Stimulated activated naive CD8-positive, alpha-beta T cell treated with anti-CD3 and anti-CD28 coated beads, Interleukin-15, amount 100 ng/mL, for 72 hours (primary cell): ENCODE data around the gene PDZRN4.

Experiments
- ATAC-seq: fragments of 150-1000 bp; cut with Tn5 transposase; 2 replicates; pipeline ENCODE4 v1.10.0; 2021; ENCODE audit warnings: mild to moderate bottlenecking, moderate library complexity
- DNase-seq, 2 donors: peaks; one replicate each; pipeline ENCODE4 v3.0.0; 2021 to 2022
- H3K27ac Mint-ChIP-seq, 2 donors: one replicate each; pipeline ENCODE4 v1.8.0; 2022; ENCODE audit warnings: mild to moderate bottlenecking in 2 of 2, mixed read lengths in 2 of 2, moderate library complexity in 2 of 2
- H3K27me3 Mint-ChIP-seq: one replicate; pipeline ENCODE4 v1.8.0; 2022; ENCODE audit warnings: mixed read lengths
- H3K4me1 Mint-ChIP-seq: one replicate; pipeline ENCODE4 v1.8.0; 2022; ENCODE audit warnings: mild to moderate bottlenecking, mixed read lengths
- H3K4me3 Mint-ChIP-seq, 2 donors: one replicate each; pipeline ENCODE4 v1.8.0; 2022; ENCODE audit warnings: mild to moderate bottlenecking in 2 of 2, mixed read lengths in 2 of 2, moderate library complexity in 1 of 2
- H3K9me3 Mint-ChIP-seq, 2 donors: one replicate each; pipeline ENCODE4 v1.8.0; 2022; ENCODE audit warnings: mixed read lengths in 2 of 2

PDZRN4 gene

GRCh38 chr12:41512497-41512896 lies 324.4 kb downstream of the PDZRN4 start:
- Mint-ChIP-seq H3K27ac (no peak overlapping the region), H3K9me3 (no peaks in the 10 kb centered on the region), H3K4me1 (no peaks in the 10 kb centered on the region), H3K27me3 (peaks cover 8% of the 10 kb centered on the region), H3K4me3 (no peak overlapping the region)
- DNase-seq = no peak
- no peak for ATAC-seq

- Mint-ChIP-seq H3K9me3 (no peaks in the 10 kb centered on the region), H3K4me3 (no peak overlapping the region), H3K27ac (no peak overlapping the region), H3K27me3 (peaks cover 8% of the 10 kb centered on the region), H3K4me1 (no peaks in the 10 kb centered on the region)
- no peak for ATAC-seq
- DNase-seq = no peak
Observed at GRCh38 chr12:41514021-41514777, 326.1 kb downstream of the PDZRN4 start.

- Mint-ChIP-seq H3K4me1 (no peaks in the 10 kb centered on the region), H3K27me3 (peaks cover 8% of the 10 kb centered on the region), H3K9me3 (no peaks in the 10 kb centered on the region), H3K4me3 (no peak overlapping the region), H3K27ac (no peak overlapping the region)
- DNase-seq (no peak), ATAC-seq (no peak)
Observed at GRCh38 chr12:41514907-41515306, 326.8 kb downstream of the PDZRN4 start.

GRCh38 chr12:41515953-41516352 lies 327.8 kb downstream of the PDZRN4 start:
- no peak overlapping the region for H3K4me3 Mint-ChIP-seq
- ATAC-seq (no peak), DNase-seq (no peak)
- H3K27me3 Mint-ChIP-seq = peaks cover 8% of the 10 kb centered on the region
- H3K4me1 Mint-ChIP-seq = no peaks in the 10 kb centered on the region
- no peaks in the 10 kb centered on the region for H3K9me3 Mint-ChIP-seq
- H3K27ac Mint-ChIP-seq = no peak overlapping the region

GRCh38 chr12:41520869-41521268 lies 332.7 kb downstream of the PDZRN4 start:
- H3K27me3 Mint-ChIP-seq = no peaks in the 10 kb centered on the region
- peaks cover 19% of the 10 kb centered on the region for H3K4me1 Mint-ChIP-seq
- H3K27ac Mint-ChIP-seq = no peak overlapping the region
- H3K9me3 Mint-ChIP-seq = no peaks in the 10 kb centered on the region
- ATAC-seq (no peak), DNase-seq (no peak)
- no peak overlapping the region for H3K4me3 Mint-ChIP-seq

- peaks cover 19% of the 10 kb centered on the region for H3K4me1 Mint-ChIP-seq
- peak overlapping the region; percentile 19 to 20 for H3K4me3 Mint-ChIP-seq
- H3K27ac Mint-ChIP-seq = peak overlapping the region in 1 of 2 donors; percentile 13
- H3K27me3 Mint-ChIP-seq = peaks cover 4% of the 10 kb centered on the region
- no peak for ATAC-seq
- DNase-seq = no peak
- H3K9me3 Mint-ChIP-seq = no peaks in the 10 kb centered on the region
Observed at GRCh38 chr12:41521872-41522379, 333.8 kb downstream of the PDZRN4 start.

- DNase-seq = no peak
Observed at GRCh38 chr12:41527062-41527461, 338.9 kb downstream of the PDZRN4 start.

GRCh38 chr12:41527534-41528116 lies 339.5 kb downstream of the PDZRN4 start:
- Mint-ChIP-seq H3K27me3 (peaks cover 6% of the 10 kb centered on the region), H3K9me3 (no peaks in the 10 kb centered on the region), H3K27ac (no peak overlapping the region), H3K4me1 (peaks cover 11% of the 10 kb centered on the region), H3K4me3 (no peak overlapping the region)
- ATAC-seq (no peak), DNase-seq (no peak)

More at GRCh38 chr12:41527062-41527461, 338.9 kb downstream of the PDZRN4 start:
- no peak for ATAC-seq
- Mint-ChIP-seq H3K9me3 (no peaks in the 10 kb centered on the region), H3K27me3 (peaks cover 6% of the 10 kb centered on the region), H3K4me3 (no peak overlapping the region), H3K27ac (no peak overlapping the region), H3K4me1 (peaks cover 17% of the 10 kb centered on the region)

GRCh38 chr12:41528874-41529273 lies 340.8 kb downstream of the PDZRN4 start:
- Mint-ChIP-seq H3K27ac (no peak overlapping the region), H3K4me3 (no peak overlapping the region)

GRCh38 chr12:41530441-41530840 lies 342.3 kb downstream of the PDZRN4 start:
- ATAC-seq (no peak), DNase-seq (no peak)
- H3K27ac Mint-ChIP-seq = peak overlapping the region in 1 of 2 donors; percentile 38

More at GRCh38 chr12:41528874-41529273, 340.8 kb downstream of the PDZRN4 start:
- ATAC-seq = no peak
- H3K9me3 Mint-ChIP-seq = no peaks in the 10 kb centered on the region
- H3K27me3 Mint-ChIP-seq = peaks cover 6% of the 10 kb centered on the region
- no peaks in the 10 kb centered on the region for H3K4me1 Mint-ChIP-seq
- no peak for DNase-seq

GRCh38 chr12:41531147-41531829 lies 343.2 kb downstream of the PDZRN4 start:
- H3K27ac Mint-ChIP-seq = no peak overlapping the region
- H3K4me3 Mint-ChIP-seq = no peak overlapping the region
- ATAC-seq (no peak), DNase-seq (no peak)
- no peaks in the 10 kb centered on the region for H3K9me3 Mint-ChIP-seq
- peaks cover 14% of the 10 kb centered on the region for H3K27me3 Mint-ChIP-seq
- no peaks in the 10 kb centered on the region for H3K4me1 Mint-ChIP-seq

More at GRCh38 chr12:41530441-41530840, 342.3 kb downstream of the PDZRN4 start:
- Mint-ChIP-seq H3K4me3 (no peak overlapping the region), H3K27me3 (peaks cover 14% of the 10 kb centered on the region), H3K4me1 (no peaks in the 10 kb centered on the region), H3K9me3 (no peaks in the 10 kb centered on the region)

GRCh38 chr12:41532072-41532471 lies 344.0 kb downstream of the PDZRN4 start:
- peak; percentile 70 for ATAC-seq

GRCh38 chr12:41536813-41537490 lies 348.8 kb downstream of the PDZRN4 start:
- H3K4me3 Mint-ChIP-seq = peak overlapping the region in 1 of 2 donors; percentile 8
- H3K4me1 Mint-ChIP-seq = peaks cover 11% of the 10 kb centered on the region
- peaks cover 14% of the 10 kb centered on the region for H3K27me3 Mint-ChIP-seq
- peak; percentile 88 for ATAC-seq
- H3K9me3 Mint-ChIP-seq = no peaks in the 10 kb centered on the region
- peak in 1 of 2 donors; percentile 2 for DNase-seq
- peak overlapping the region; percentile 20 to 87 for H3K27ac Mint-ChIP-seq

More at GRCh38 chr12:41532072-41532471, 344.0 kb downstream of the PDZRN4 start:
- no peak for DNase-seq
- H3K27ac Mint-ChIP-seq = no peak overlapping the region
- H3K4me1 Mint-ChIP-seq = peaks cover 5% of the 10 kb centered on the region
- no peak overlapping the region for H3K4me3 Mint-ChIP-seq
- H3K9me3 Mint-ChIP-seq = no peaks in the 10 kb centered on the region
- peaks cover 9% of the 10 kb centered on the region for H3K27me3 Mint-ChIP-seq

GRCh38 chr12:41537522-41537921 lies 349.4 kb downstream of the PDZRN4 start:
- ATAC-seq = no peak
- peak overlapping the region; percentile 20 to 87 for H3K27ac Mint-ChIP-seq

GRCh38 chr12:41545761-41546160 lies 357.6 kb downstream of the PDZRN4 start:
- H3K9me3 Mint-ChIP-seq = peaks cover 0 to 8% of the 10 kb centered on the region in 2 donors
- no peak for ATAC-seq
- DNase-seq = no peak
- peaks cover 22% of the 10 kb centered on the region for H3K27me3 Mint-ChIP-seq
- H3K27ac Mint-ChIP-seq = no peak overlapping the region
- H3K4me1 Mint-ChIP-seq = no peaks in the 10 kb centered on the region
- H3K4me3 Mint-ChIP-seq = no peak overlapping the region

More at GRCh38 chr12:41537522-41537921, 349.4 kb downstream of the PDZRN4 start:
- Mint-ChIP-seq H3K9me3 (no peaks in the 10 kb centered on the region), H3K27me3 (peaks cover 14% of the 10 kb centered on the region), H3K4me3 (peak overlapping the region in 1 of 2 donors; percentile 8), H3K4me1 (peaks cover 11% of the 10 kb centered on the region)
- DNase-seq = no peak
